ENCODE measurements around the gene CMBL. TPM values are rescaled to one million over a fixed set of nuclear protein-coding genes. Genes with fewer than 3 reads are reported as not detected.

The CMBL gene
- total and polyA plus RNA-seq, 2 of the 13 experiments (the other 11 are each of a cell fraction or from before 2014, with no cell fraction given) = 11.5 to 17.0 TPM

GRCh38 chr5:10249948-10250805, 57.5 kb downstream of the CMBL start, which contains the start of gene CCT5 (continued):
- TF ChIP-seq SYNCRIP (IDR thresholded peaks at IDR 0.05; ENCODE audit: insufficient read depth, low read depth, low read length) (no peak), FOSL1 (CRISPR knock-in tag; IDR thresholded peaks at IDR 0.05; ENCODE audit: borderline replicate concordance) (no peak), NFE2L2 (IDR thresholded peaks at IDR 0.05; ENCODE audit: low read length) (0 out of 2 replicates have a peak, but pooled peaks have one; percentile 3), HOXA5 (CRISPR knock-in tag; IDR thresholded peaks at IDR 0.05) (peak; percentile 81; the same call in 1 of the 2 replicates), PRDM4 (CRISPR knock-in tag; IDR thresholded peaks at IDR 0.05; ENCODE audit: borderline replicate concordance) (no peak), KIAA2018 (CRISPR knock-in tag; IDR thresholded peaks at IDR 0.05; ENCODE audit: borderline replicate concordance) (no peak), KLF12 (CRISPR knock-in tag; IDR thresholded peaks at IDR 0.05; ENCODE audit: borderline replicate concordance) (no peak), JUNB (CRISPR knock-in tag; IDR thresholded peaks at IDR 0.05; ENCODE audit: borderline replicate concordance) (no peak), CEBPG (CRISPR knock-in tag; IDR thresholded peaks at IDR 0.05) (peak; percentile 78), HMGXB4 (CRISPR knock-in tag; IDR thresholded peaks at IDR 0.05; ENCODE audit: borderline replicate concordance in 1 of 2, low read depth in 1 of 2) (peak; percentile 57 to 68; a peak in 3 of 4 replicates), THAP9 (CRISPR knock-in tag; IDR thresholded peaks at IDR 0.05; ENCODE audit: borderline replicate concordance) (peak; percentile 51; the same call in 1 of the 2 replicates)

All from HepG2 (cell line).